AG10803 (cell line): ENCODE results near the gene PIGS.
"Not testable (repeated sequence)": the region's sequence is repeated elsewhere in the genome, so short reads cannot be mapped to it uniquely, and the experiment has no call there.

Experiments used
- DNase-seq: peaks from one replicate; pipeline ENCODE4 v3.0.0; 2010; ENCODE audit warnings: low read depth
- H3K4me3 ChIP-seq: 2 replicates; pipeline ENCODE4 v1.5.1; 2011; ENCODE audit warnings: mild to moderate bottlenecking, low read length, control low read depth
- CTCF ChIP-seq: conservative IDR thresholded peaks from 2 replicates; pipeline ENCODE4 v1.5.1; 2011; ENCODE audit warnings: mild to moderate bottlenecking, low read length, control low read depth, inconsistent platforms

The PIGS gene

GRCh38 chr17:28612936-28613872 is 41.9 kb upstream of the PIGS start:
- peak; percentile 73 for TF ChIP-seq CTCF
- H3K4me3 ChIP-seq: no peak overlapping the region
- DNase-seq: peak; percentile 24

DNA sequence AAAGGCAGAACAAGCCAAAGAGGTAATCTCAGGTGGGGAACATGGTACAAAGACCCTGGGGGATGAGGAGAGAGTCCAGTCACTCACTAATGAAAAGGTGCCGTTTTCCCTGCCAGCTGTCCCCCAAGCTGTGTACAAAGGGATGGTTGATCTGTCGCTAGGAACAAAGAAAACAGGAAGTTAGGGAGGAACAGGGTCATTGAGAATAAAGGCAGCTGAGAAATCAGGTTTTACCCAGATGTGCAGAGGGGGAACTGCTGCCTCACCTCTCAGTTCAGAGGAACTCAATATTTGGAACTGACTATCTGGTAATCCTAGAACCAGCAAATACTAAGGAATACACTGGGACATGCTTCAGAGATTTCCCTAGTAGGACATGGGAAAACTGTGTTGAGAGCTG is 41.2 kb upstream of the PIGS start:
- no peak overlapping the region for H3K4me3 ChIP-seq
- TF ChIP-seq CTCF: no peak
- DNase-seq: no peak

GRCh38 chr17:28610376-28610775 is 39.1 kb upstream of the PIGS start:
- DNase-seq: no peak
- no peak for TF ChIP-seq CTCF
- no peak overlapping the region for H3K4me3 ChIP-seq

DNA sequence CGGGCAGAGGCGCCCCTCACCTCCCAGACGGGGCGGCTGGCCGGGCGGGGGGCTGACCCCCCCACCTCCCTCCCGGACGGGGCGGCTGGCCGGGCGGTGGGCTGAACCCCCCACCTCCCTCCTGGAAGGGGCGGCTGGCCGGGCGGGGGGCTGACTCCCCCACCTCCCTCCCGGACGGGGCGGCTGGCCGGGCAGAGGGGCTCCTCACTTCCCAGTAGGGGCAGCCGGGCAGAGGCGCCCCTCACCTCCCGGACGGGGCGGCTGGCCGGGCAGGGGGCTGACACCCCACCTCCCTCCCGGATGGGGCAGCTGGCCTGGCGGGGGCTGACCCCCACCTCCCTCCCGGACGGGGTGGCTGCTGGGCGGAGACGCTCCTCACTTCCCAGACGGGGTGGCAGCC is 32.7 kb upstream of the PIGS start:
- not testable (repeated sequence) for H3K4me3 ChIP-seq, DNase-seq

DNA sequence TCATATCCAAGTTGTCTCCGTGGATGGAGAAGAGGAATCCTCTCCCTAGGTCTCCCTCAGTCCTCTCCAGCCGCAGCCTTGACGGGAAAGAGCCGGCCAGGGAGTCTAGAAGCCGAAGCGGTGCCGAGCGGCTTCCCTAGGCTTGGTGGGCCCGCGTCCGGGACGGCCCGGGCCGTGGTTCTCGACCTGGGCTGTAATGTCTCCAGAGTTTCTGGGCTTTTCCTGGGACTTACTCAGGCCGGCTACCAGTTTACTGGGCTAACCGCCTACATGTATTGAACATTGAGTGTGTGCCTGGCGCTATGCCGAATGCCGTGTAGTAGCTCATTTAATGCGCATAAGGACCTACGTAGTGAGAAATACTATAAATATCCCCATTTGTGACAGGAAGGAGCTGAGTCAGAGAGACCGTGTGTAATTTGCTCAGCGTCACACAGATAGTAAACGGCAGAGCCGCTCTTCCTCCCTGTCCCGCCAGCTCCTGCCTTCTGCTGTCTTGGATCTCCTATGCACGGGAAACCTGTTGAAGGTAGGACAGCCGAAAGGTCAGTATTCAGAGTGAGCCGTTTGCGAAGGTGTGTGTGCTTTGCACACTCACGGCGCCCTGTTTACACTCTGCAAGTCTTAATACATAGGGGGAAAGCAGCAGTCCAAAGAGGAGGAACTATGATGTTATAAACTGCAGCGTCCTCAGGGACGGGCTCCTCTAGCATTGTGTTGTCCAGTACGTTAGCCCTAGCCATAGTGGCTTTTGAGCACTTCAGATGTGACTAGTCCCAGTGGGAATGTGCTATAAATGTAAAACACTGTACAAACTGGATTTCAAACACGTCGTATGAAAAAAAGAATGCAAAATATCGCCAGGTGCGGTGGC is 28.2 kb upstream of the PIGS start:
- no peak for TF ChIP-seq CTCF
- peak; percentile 83 for DNase-seq

DNA sequence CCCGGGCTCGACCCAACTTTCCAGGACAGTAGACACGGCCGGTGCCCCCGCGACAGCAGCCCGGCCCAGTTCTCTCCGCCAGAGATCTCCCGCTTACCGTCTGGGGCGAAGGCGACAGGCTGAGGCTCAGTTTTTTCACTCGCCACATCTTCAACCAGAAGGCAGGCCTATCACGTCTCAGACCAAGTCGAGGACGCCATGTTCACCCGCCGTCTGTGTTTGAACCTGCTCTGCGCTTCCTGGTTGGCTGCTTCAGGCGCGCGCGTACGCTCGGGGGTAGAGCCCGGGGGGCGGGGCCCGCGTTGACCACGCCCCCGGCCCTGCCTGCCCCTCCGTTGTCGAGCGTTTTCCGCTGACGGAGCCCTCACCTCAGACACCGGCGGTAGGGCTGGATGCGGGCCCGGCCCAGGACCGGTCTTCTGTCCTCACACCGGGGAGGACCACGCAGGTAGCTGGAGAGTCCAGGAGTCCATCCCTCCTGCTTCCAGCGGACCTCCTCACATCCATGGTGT is 27.5 kb upstream of the PIGS start, which contains the start of gene SPAG5:
SPAG5 (minus strand) TSS at position 227 of the 512 bp plus-strand sequence; CDS start at position 148, 79 bp downstream.
- peak; percentile 86 for DNase-seq
- no peak for TF ChIP-seq CTCF
- H3K4me3 ChIP-seq: peak within 1 kb of the TSS; percentile 75

More for the DNA sequence above, 28.2 kb upstream of the PIGS start:
- H3K4me3 ChIP-seq: peak overlapping the region; percentile 75

GRCh38 chr17:28598389-28598788 is 27.1 kb upstream of the PIGS start:
- DNase-seq: no peak
- peak overlapping the region; percentile 75 for H3K4me3 ChIP-seq
- TF ChIP-seq CTCF: no peak
